ENCODE measurements around the gene FBXW4.

DNA sequence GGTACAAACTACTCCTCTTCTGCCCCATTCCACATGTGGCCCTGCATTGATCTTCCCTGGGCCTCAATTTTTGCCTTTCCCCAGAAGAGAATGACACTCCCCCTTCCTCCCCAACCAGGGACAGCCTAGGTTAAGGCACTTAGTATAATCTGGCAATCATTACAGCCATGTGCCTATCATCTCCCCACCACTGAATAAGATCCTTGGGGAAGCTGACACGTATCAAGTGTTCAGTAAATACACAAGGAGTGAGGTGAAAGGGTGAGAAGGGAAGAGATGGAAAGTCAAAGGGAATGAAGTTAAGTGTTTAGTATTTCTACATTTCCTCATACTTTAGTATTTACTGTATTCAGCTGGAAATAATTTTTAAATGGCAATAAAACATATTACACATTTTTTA, 31.9 kb downstream of the FBXW4 start:
- TF ChIP-seq ELF4 (IDR thresholded peaks at IDR 0.05) (no peak), SUZ12 (IDR thresholded peaks at IDR 0.05) (no peak), SP1 (IDR thresholded peaks at IDR 0.05) (no peak)

Measured in HEK293T (cell line).